PC-3 (cell line): ENCODE measurements around the gene MRPS18B. TPM values are rescaled to one million over a fixed set of nuclear protein-coding genes. Genes with fewer than 3 reads are reported as not detected.

Source experiments
- ATAC-seq: fragments of 200-7000 bp; cut with Tn5 transposase; 2 replicates; pipeline ENCODE4 v1.9.1; 2020; ENCODE audit warnings: mild to moderate bottlenecking, moderate library complexity
- BruUV-seq: library from RNA; stranded (reverse); fragments of 400-500 nt; replicated peaks from 2 replicates; lab custom pipeline; 2021; lab: Mats Ljungman, UMichigan
- CTCF ChIA-PET: fragments of 300-600 bp; sonication (Branson Sonifier 250); formaldehyde crosslinking; loops from one replicate; lab custom pipeline; 2022; ENCODE audit warnings: antibody characterized with exemption; lab: Charles Lee
- POLR2A ChIA-PET: fragments of 300-600 bp; sonication (Branson Sonifier 250); formaldehyde crosslinking; loops from one replicate; lab custom pipeline; 2022; ENCODE audit warnings: antibody characterized with exemption; ENCODE audit not compliant: unreplicated experiment; lab: Charles Lee
- DNase-seq: peaks from one replicate; pipeline ENCODE4 v3.0.0-alpha.2; 2015
- H2AFZ ChIP-seq: fragments of 300-600 bp; sonication (generic); 2 replicates; pipeline ENCODE4 v1.6.0; 2016; ENCODE audit warnings: antibody characterized with exemption, low read length
- H3F3A ChIP-seq: fragments of 300-600 bp; sonication (generic); one replicate; pipeline ENCODE4 v1.6.0; 2017; ENCODE audit warnings: antibody characterized with exemption, low read length, control low read depth, mild to moderate bottlenecking; ENCODE audit not compliant: unreplicated experiment
- H3K27ac ChIP-seq: fragments of 300-600 bp; sonication (generic); 2 replicates; pipeline ENCODE4 v1.5.1; 2016; ENCODE audit warnings: mild to moderate bottlenecking, low read length
- H3K27me3 ChIP-seq: fragments of 300-600 bp; sonication (generic); 2 replicates; pipeline ENCODE4 v1.6.1; 2016; ENCODE audit warnings: low read length, mixed read lengths
- H3K36me3 ChIP-seq: fragments of 300-600 bp; sonication (generic); 2 replicates; pipeline ENCODE4 v1.6.1; 2016; ENCODE audit warnings: low read depth, mixed run types, low read length, mixed read lengths
- H3K4me1 ChIP-seq: fragments of 300-600 bp; sonication (generic); 2 replicates; pipeline ENCODE4 v1.5.1; 2016; ENCODE audit warnings: low read length; ENCODE audit not compliant: insufficient read depth
- H3K4me2 ChIP-seq: fragments of 300-600 bp; sonication (generic); 2 replicates; pipeline ENCODE4 v1.6.0; 2016; ENCODE audit warnings: low read length
- H3K4me3 ChIP-seq: fragments of 300-600 bp; sonication (generic); 2 replicates; pipeline ENCODE4 v1.5.1; 2016; ENCODE audit warnings: mild to moderate bottlenecking, low read length, mixed read lengths
- H3K79me2 ChIP-seq: fragments of 300-600 bp; sonication (generic); 2 replicates; pipeline ENCODE4 v1.6.1; 2017; ENCODE audit warnings: low read length, mixed read lengths
- H3K9ac ChIP-seq: fragments of 300-600 bp; sonication (generic); 2 replicates; pipeline ENCODE4 v1.6.0; 2016; ENCODE audit warnings: mild to moderate bottlenecking, low read length
- H3K9me2 ChIP-seq: fragments of 300-600 bp; sonication (generic); replicated peaks from 2 replicates; pipeline ENCODE4 v1.6.1; 2016; ENCODE audit warnings: mixed run types, low read length, mixed read lengths
- H3K9me3 ChIP-seq: fragments of 300-600 bp; sonication (generic); 2 replicates; pipeline ENCODE4 v1.6.1; 2016; ENCODE audit warnings: low read length, mixed read lengths
- H4K20me1 ChIP-seq: fragments of 300-600 bp; sonication (generic); 2 replicates; pipeline ENCODE4 v1.6.1; 2016; ENCODE audit warnings: low read length, mixed read lengths
- CTCF ChIP-seq: fragments of 300-600 bp; sonication (generic); conservative IDR thresholded peaks from 2 replicates; pipeline ENCODE4 v1.5.1; 2017; ENCODE audit warnings: antibody characterized with exemption, low read depth, mild to moderate bottlenecking, low read length
- EZH2 ChIP-seq: fragments of 300-600 bp; sonication (generic); IDR thresholded peaks from one replicate; pipeline ENCODE4 v1.6.1; 2017; ENCODE audit warnings: antibody characterized with exemption, mild to moderate bottlenecking, low read length; ENCODE audit not compliant: unreplicated experiment
- EZH2phosphoT487 ChIP-seq: fragments of 300-600 bp; sonication (generic); IDR thresholded peaks from 2 replicates; pipeline ENCODE4 v1.6.1; 2018; ENCODE audit warnings: mild to moderate bottlenecking, antibody characterized with exemption, low read length, borderline replicate concordance
- intact Hi-C: fragments of 100-400 bp; cut with micrococcal nuclease; formaldehyde crosslinking; loops from 2 replicates; pipeline ENCODE4 v1.9.0; 2023
- total RNA-seq: library from RNA; depleted of rRNA; stranded (reverse); fragments of >200 nt; gene quantifications from 2 replicates; pipeline ENCODE4 v1.2.3, GENCODE V29; 2014

The MRPS18B gene
- total RNA-seq, 1 experiment from 2014 or later, result 91.0 TPM

DNA sequence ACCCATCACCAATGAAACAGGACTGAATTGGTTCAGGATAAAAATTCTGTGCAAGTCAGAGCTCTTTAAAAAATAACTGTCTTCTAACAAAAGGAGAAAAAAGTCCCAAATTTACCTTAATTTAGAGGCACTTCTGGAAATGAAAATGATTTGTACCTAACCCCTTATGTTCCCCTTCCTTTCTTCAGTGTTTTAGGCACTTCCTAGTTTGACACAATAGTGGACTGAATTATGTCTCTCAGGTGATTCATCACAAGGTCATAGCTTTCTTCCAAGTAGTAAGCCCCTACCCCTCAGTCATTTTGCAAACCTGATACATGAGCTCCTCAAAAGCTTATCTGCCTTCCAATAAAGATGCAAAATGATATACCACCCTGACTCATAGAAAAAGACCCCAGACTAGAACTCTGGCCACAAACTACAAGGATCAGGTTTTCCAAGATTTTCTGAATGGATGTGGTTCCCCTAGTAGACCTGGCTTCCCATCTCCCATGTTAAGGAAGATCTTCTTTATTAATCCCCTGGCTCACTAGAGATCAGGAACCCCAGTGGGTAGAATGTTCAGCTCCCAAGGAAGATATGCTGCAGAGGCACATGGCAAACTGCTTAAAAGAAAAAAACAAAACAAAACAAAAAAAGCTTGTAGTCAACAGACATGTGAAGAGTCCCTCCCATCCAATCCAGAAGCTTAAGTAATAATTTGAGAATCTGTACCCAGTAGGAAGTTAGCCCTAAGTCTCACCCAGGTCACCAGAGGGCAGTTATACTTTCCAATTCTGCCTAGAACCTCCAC lies 4.2 kb upstream of the MRPS18B start:
- Histone ChIP-seq H3K36me3 (peaks cover 36% of the 10 kb centered on the region), H3K4me3 (peak overlapping the region; percentile 39; the same call in 1 of the 2 replicates), H3K9me3 (no peaks in the 10 kb centered on the region), H3K27ac (no peak overlapping the region), H2AFZ (no peak overlapping the region), H3K9ac (no peak overlapping the region), H3K9me2 (no peaks in the 10 kb centered on the region), H4K20me1 (peaks cover 42% of the 10 kb centered on the region), H3K4me1 (peaks cover 32% of the 10 kb centered on the region), H3K4me2 (peak overlapping the region; percentile 99), H3K79me2 (peaks cover 67% of the 10 kb centered on the region), H3F3A (peaks cover 25% of the 10 kb centered on the region), H3K27me3 (no peaks in the 10 kb centered on the region)
- BruUV-seq, result no TSS peak
- no peak for ATAC-seq
- intact Hi-C loops, result no loop called here
- peak; percentile 48 for DNase-seq
- ChIA-PET CTCF (interaction anchor here (0.7 to 1.9 kb wide), 3 partner anchors 69 to 117 kb away, joined by 3 to 6 read pairs (median 4); no protein-coding TSS in a partner anchor), POLR2A (interaction anchor here (0.6 to 0.7 kb wide), 2 partner anchors 61 to 75 kb away, joined by 3 read pairs; no protein-coding TSS in a partner anchor)
- no peak for TF ChIP-seq EZH2
- TF ChIP-seq CTCF, result no peak
- TF ChIP-seq EZH2phosphoT487, result no peak

DNA sequence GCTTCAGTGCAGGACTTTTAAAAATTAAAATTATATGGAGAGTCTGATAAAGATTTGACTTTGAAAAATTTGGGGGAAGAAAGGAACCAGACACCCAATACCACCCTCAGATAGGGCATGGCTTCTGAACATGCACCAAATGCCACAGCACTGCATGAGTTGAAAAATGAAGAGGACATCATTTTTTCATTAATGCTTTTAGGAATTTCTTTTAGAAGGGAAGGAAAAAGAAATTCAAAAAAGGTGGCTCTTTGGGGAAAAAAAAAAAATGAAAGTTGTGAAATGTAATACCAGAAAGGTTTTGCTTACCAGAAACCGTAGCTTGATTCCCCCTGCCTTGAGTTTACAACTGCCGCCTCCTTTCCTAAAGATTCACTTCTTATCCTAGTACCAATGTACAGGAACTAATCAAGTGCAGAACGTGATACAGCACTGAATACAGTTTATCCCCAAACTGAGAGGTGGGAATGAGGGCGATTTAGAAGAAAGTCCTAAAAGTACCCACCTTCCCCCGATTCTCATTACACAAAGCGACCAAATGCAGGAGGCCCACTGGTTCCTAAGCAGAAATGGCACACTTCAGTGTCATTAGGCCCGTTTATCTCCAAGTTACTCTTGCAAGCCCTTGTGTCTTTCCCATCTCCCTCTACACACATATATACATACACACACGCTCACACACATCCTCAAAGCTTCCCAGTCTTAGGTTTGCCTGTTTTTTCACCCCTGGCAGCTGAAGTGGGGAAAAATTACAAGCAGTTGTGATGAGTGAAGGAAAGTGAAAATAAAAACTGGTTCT lies 3.4 kb upstream of the MRPS18B start:
- H3K4me1 ChIP-seq, result peaks cover 39% of the 10 kb centered on the region
- no peak for TF ChIP-seq EZH2
- no peak for TF ChIP-seq EZH2phosphoT487
- no peak for TF ChIP-seq CTCF

More for the DNA sequence above, 3.4 kb upstream of the MRPS18B start:
- Histone ChIP-seq H3K27me3 (no peaks in the 10 kb centered on the region), H3K9me2 (no peaks in the 10 kb centered on the region), H4K20me1 (peaks cover 42% of the 10 kb centered on the region), H3K36me3 (peaks cover 28% of the 10 kb centered on the region), H3K4me3 (peak overlapping the region; percentile 39), H3K27ac (no peak overlapping the region), H3K79me2 (peaks cover 75% of the 10 kb centered on the region), H3K9me3 (no peaks in the 10 kb centered on the region), H3F3A (peaks cover 25% of the 10 kb centered on the region), H3K9ac (no peak overlapping the region), H2AFZ (no peak overlapping the region), H3K4me2 (peak overlapping the region; percentile 99)
- DNase-seq (no peak), ATAC-seq (no peak)
- intact Hi-C loops, result no loop called here
- POLR2A ChIA-PET, result interaction anchor here (0.6 to 0.9 kb wide), 7 partner anchors 40 to 1142 kb away, joined by 3 to 32 read pairs (median 9); partner anchors contain the start of genes ABCF1 and PRR3
- no TSS peak for BruUV-seq
- CTCF ChIA-PET, result interaction anchor here (0.6 to 1.1 kb wide), 3 partner anchors 17 to 473 kb away, joined by 3 to 5 read pairs (median 4); partner anchors contain the start of gene VARS2
